ENCODE data around the gene TUBD1. TPM values are rescaled to one million over a fixed set of nuclear protein-coding genes. Genes with fewer than 3 reads are reported as not detected.

TUBD1 gene
- total and polyA plus RNA-seq, 9 donors, result 9.1 to 22.9 (median 13.9) TPM

- no peaks in the 10 kb centered on the region for H3K36me3 ChIP-seq
- H3K27ac ChIP-seq, result no peak overlapping the region
- TF ChIP-seq CTCF (IDR thresholded peaks at IDR 0.05) (no peak), POLR2A (IDR thresholded peaks at IDR 0.05) (no peak), EP300 (IDR thresholded peaks at IDR 0.05) (no peak)
- H3K4me3 ChIP-seq, result no peak overlapping the region
- H3K27me3 ChIP-seq, result no peaks in the 10 kb centered on the region
- no peaks in the 10 kb centered on the region for H3K9me3 ChIP-seq
- no peak for DNase-seq
- no peaks in the 10 kb centered on the region for H3K4me1 ChIP-seq (ENCODE audit: insufficient read depth)
- intact Hi-C loops (cut with DNase I), result loop anchor here in 2 of 4 donors (5.0 to 10.0 kb wide), 2 partner anchors 121 to 128 kb away; no protein-coding TSS in a partner anchor
These were observed 23.7 kb upstream of the TUBD1 start for GRCh38 chr17:59916446-59916845.

GRCh38 chr17:59914274-59914854, 21.6 kb upstream of the TUBD1 start:
- Histone ChIP-seq H3K9me3 (no peaks in the 10 kb centered on the region), H3K27ac (no peak overlapping the region), H3K4me1 (ENCODE audit: insufficient read depth) (no peaks in the 10 kb centered on the region), H3K4me3 (no peak overlapping the region), H3K27me3 (no peaks in the 10 kb centered on the region), H3K36me3 (no peaks in the 10 kb centered on the region)
- WGBS, 3 donors, result 24 to 43% (median 26%) methylated on average over 1 of the region's 1 CpG
- DNase-seq, result no peak
- TF ChIP-seq EP300 (IDR thresholded peaks at IDR 0.05), result no peak
- TF ChIP-seq CTCF (IDR thresholded peaks at IDR 0.05), result peak; percentile 50 to 68 (median 51)
- no peak for TF ChIP-seq POLR2A (IDR thresholded peaks at IDR 0.05)
- intact Hi-C loops (cut with DNase I), result loop anchor here in 1 of 4 donors (10.0 kb wide), 1 partner anchor 130 kb away; no protein-coding TSS in a partner anchor

GRCh38 chr17:59907467-59907866, 14.7 kb upstream of the TUBD1 start:
- Histone ChIP-seq H3K4me1 (ENCODE audit: insufficient read depth) (no peaks in the 10 kb centered on the region), H3K9me3 (no peaks in the 10 kb centered on the region), H3K36me3 (no peaks in the 10 kb centered on the region), H3K4me3 (no peak overlapping the region), H3K27ac (no peak overlapping the region), H3K27me3 (no peaks in the 10 kb centered on the region)
- no peak for DNase-seq
- 80 to 83% (median 81%) methylated on average over 3 of the region's 3 CpGs for WGBS, 3 donors
- TF ChIP-seq EP300 (IDR thresholded peaks at IDR 0.05), result no peak
- TF ChIP-seq POLR2A (IDR thresholded peaks at IDR 0.05), result no peak
- no peak for TF ChIP-seq CTCF (IDR thresholded peaks at IDR 0.05)
- intact Hi-C loops (cut with DNase I), result no loop called here

GRCh38 chr17:59903455-59903854, 10.7 kb upstream of the TUBD1 start:
- H3K27me3 ChIP-seq, result no peaks in the 10 kb centered on the region
- no peaks in the 10 kb centered on the region for H3K36me3 ChIP-seq
- DNase-seq, result no peak
- no peaks in the 10 kb centered on the region for H3K4me1 ChIP-seq (ENCODE audit: insufficient read depth)
- no peak overlapping the region for H3K27ac ChIP-seq
- WGBS, 3 donors, result 65 to 82% (median 71%) methylated on average over 2 of the region's 2 CpGs
- TF ChIP-seq POLR2A (IDR thresholded peaks at IDR 0.05) (no peak), EP300 (IDR thresholded peaks at IDR 0.05) (no peak), CTCF (IDR thresholded peaks at IDR 0.05) (no peak)
- no peak overlapping the region for H3K4me3 ChIP-seq
- no peaks in the 10 kb centered on the region for H3K9me3 ChIP-seq
- intact Hi-C loops (cut with DNase I), result no loop called here

Data from ovary (tissue), 9 donors.